NT2/D1 (cell line): ENCODE measurements around the gene LSAMP.

Experiments
- DNase-seq: peaks from one replicate; pipeline ENCODE4 v3.0.0-alpha.2; 2011; ENCODE audit warnings: low read depth, low spot score
- H3K27me3 ChIP-seq: 2 replicates; pipeline ENCODE4 v1.6.0; 2011; ENCODE audit warnings: mild to moderate bottlenecking; ENCODE audit not compliant: insufficient read length, insufficient read depth
- H3K36me3 ChIP-seq: 2 replicates; pipeline ENCODE4 v1.6.1; 2011; ENCODE audit warnings: mild to moderate bottlenecking, low read length, mixed read lengths; ENCODE audit not compliant: insufficient read depth, insufficient read length
- H3K4me1 ChIP-seq: 2 replicates; pipeline ENCODE4 v1.5.1; 2011; ENCODE audit not compliant: insufficient read depth, insufficient read length
- H3K4me3 ChIP-seq: 2 replicates; pipeline ENCODE4 v1.5.1; 2011; ENCODE audit warnings: low read depth; ENCODE audit not compliant: insufficient read length
- H3K9ac ChIP-seq: 2 replicates; pipeline ENCODE4 v1.6.0; 2011; ENCODE audit warnings: low read depth; ENCODE audit not compliant: insufficient read length
- H3K9me3 ChIP-seq: 2 replicates; pipeline ENCODE4 v1.5.1; 2011; ENCODE audit warnings: mild to moderate bottlenecking, low read length; ENCODE audit not compliant: insufficient read depth
- SUZ12 ChIP-seq: IDR thresholded peaks from 2 replicates; pipeline ENCODE4 v1.6.1; 2011; ENCODE audit not compliant: insufficient read length, insufficient read depth; ENCODE audit errors: extremely low read depth
- YY1 ChIP-seq: IDR thresholded peaks from 2 replicates; pipeline ENCODE4 v1.6.1; 2011; ENCODE audit not compliant: insufficient read length, insufficient read depth
- ZNF274 ChIP-seq: IDR thresholded peaks from 2 replicates; pipeline ENCODE4 v1.6.1; 2011; ENCODE audit warnings: mild to moderate bottlenecking, low read depth, low read length

LSAMP gene

DNA sequence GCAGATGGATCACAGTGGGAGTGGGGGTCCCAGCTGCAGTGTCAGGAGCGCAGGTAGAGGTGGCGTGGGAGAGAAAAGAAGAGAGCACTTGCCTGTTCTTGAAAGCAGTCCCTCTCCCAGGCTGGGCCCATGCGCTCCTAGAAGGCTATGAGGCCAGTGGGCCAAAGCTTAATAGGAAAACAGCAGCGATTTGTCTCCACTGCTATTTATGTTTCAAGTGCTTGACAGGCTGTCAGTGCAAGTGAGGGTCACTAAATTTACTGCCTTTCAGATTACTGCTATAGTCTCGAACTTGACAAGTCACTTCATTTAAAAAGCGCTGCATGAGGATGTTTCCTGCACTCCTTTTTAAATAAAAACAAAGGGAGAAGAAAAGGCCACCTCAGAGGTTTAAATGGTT, 582.4 kb downstream of the LSAMP start:
- peak; percentile 46 for DNase-seq
- TF ChIP-seq ZNF274 (no peak), YY1 (no peak), SUZ12 (no peak)
- Histone ChIP-seq H3K4me1 (no peaks in the 10 kb centered on the region), H3K9ac (no peak overlapping the region), H3K36me3 (no peaks in the 10 kb centered on the region), H3K4me3 (no peak overlapping the region), H3K27me3 (peaks cover 3% of the 10 kb centered on the region), H3K9me3 (no peaks in the 10 kb centered on the region)

DNA sequence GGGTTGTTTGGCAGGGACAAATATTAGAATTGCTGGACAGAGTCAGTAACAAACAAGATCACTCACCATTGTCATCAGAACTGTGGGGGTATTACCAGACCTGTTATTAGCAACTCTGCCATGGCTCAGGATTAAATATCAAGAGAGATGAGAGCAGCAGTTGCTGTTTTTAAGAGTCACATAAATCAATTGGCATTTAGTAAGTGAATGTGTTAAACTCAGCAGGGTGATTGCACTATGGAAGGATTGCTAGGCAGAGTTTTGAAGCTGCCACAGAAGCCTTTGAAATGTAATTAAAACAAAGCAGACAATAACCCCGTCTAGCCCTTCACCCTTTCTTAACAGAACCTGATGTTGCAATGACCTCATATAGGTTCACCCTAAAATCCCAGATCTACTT, 583.2 kb downstream of the LSAMP start:
- no peaks in the 10 kb centered on the region for H3K9me3 ChIP-seq
- peaks cover 3% of the 10 kb centered on the region for H3K27me3 ChIP-seq
- no peaks in the 10 kb centered on the region for H3K36me3 ChIP-seq
- DNase-seq = no peak
- H3K4me1 ChIP-seq = no peaks in the 10 kb centered on the region
- H3K9ac ChIP-seq = no peak overlapping the region
- TF ChIP-seq YY1 (no peak), ZNF274 (no peak), SUZ12 (no peak)
- H3K4me3 ChIP-seq = no peak overlapping the region

DNA sequence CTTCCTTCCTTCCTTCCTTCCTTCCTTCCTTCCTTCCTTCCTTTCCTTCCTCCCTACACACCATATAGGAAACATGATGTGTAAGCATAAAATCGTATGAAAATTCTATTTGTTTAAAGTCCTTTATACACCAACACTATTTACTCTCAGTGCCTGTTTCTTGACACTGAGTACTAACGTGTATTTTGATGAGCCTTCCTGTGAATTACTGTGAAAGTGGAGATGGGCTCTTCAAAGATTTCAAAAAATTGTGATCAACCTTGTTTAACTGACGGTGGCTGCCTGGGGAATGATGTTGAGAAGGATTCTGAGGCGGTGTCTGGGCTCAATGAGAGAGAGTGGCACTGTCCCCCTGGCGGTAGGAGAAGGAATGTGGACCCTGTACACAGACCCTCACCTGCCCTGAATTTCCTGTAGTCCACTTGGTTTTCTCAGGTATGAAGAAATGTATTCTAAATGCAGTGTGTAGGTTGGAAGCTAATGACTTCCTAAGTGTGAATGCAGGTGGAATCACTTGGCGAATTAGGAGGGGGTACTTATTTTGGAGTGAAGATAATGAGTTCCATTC, 584.0 kb downstream of the LSAMP start:
- no peaks in the 10 kb centered on the region for H3K4me1 ChIP-seq

DNA sequence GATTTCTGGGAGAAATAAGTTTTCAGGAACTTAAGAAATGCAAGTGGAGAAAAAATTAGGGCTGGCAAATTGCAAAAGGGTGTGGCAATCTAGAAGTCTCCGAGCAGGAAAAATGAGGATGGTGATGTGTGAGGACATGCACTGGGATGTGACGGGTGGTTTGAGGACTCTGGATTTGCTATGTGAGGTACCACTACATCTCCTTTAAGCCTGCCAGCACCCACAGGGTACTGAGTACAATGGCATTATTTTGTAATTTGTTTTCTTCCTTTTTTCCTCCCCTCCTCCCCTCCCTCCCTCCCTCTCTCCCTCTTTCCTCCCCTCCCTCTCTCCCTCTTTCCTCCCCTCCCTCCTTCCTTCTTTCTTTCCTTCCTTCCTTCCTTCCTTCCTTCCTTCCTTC, 584.5 kb downstream of the LSAMP start:
- DNase-seq = no peak
- Histone ChIP-seq H3K9me3 (no peaks in the 10 kb centered on the region), H3K4me1 (no peaks in the 10 kb centered on the region), H3K4me3 (no peak overlapping the region), H3K36me3 (no peaks in the 10 kb centered on the region), H3K9ac (no peak overlapping the region), H3K27me3 (peaks cover 3% of the 10 kb centered on the region)
- no peak for TF ChIP-seq YY1
- TF ChIP-seq ZNF274 = no peak

More for the DNA sequence above, 584.0 kb downstream of the LSAMP start:
- no peaks in the 10 kb centered on the region for H3K9me3 ChIP-seq
- TF ChIP-seq YY1 (no peak), SUZ12 (no peak), ZNF274 (no peak)
- H3K9ac ChIP-seq = no peak overlapping the region
- peaks cover 3% of the 10 kb centered on the region for H3K27me3 ChIP-seq
- no peaks in the 10 kb centered on the region for H3K36me3 ChIP-seq
- H3K4me3 ChIP-seq = no peak overlapping the region
- no peak for DNase-seq

DNA sequence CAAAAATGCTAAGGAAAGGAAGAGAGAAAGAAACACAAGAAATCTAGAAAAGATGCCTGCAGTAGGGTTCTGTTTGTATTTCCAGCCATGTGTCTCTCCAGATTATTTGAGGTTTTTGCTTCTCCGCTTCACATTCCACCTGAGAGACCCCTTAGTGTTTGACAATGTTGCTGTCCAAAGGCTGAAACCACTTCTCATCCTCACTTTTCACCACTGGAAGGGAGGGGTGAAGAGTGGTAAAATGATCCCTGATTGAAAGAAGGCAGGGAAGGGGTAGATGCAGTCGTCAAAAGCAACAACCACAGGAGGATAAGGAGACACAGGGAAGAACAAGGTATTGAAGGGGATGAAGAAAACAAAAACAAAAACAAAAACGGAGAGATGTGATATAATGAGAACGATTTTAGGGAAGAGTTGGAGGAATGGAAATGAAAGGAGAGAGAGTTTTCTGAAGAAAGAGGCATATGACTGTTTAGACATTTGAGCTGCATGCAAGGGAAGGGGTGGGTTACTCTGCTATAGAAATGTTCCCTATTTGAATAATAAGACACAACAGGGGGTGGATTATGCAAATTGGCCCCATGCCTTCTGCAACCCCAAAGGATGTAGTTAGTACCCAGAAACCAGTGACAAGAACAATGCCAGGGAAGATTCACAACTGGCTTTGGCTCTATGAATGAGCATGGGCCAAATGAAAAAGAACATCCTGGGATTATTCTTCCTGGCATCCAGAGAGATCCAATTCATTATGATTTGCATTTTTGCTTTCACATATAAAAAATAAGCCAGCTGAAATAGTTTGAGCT, 586.1 kb downstream of the LSAMP start:
- H3K27me3 ChIP-seq = peaks cover 3% of the 10 kb centered on the region
- no peaks in the 10 kb centered on the region for H3K36me3 ChIP-seq
- no peaks in the 10 kb centered on the region for H3K4me1 ChIP-seq
- peak; percentile 75 for DNase-seq
- H3K9me3 ChIP-seq = no peaks in the 10 kb centered on the region
- no peak overlapping the region for H3K4me3 ChIP-seq
- no peak overlapping the region for H3K9ac ChIP-seq
- TF ChIP-seq YY1 (no peak), SUZ12 (no peak), ZNF274 (no peak)

DNA sequence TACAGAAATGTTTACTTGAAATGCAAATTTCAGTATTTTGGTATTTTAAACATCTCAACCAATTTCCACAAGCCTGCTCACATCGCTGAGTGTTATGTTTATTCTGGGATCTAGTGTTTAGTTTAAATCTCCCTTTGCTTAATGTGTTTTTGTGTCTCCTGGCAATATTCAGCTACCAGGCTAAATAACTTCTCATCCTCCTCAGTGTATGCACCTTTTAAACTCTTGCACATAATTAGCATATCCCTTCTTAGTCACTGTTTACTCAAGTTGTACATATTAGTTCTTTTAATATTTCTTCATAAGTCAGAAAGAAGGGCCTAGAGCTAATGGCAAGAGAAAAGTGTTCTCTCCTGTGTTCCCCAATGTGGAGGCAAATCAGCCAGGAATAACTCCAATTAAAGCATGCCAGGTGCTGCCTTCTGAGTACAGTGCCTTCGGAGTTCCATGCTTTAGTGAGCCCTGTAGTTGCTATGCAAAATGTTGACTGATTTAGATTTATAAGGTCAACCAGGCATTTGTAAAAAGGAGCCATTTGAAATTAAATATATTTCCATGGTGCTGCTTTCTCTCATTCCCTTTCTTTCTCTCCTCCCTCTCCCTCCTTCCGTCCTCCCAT, 587.7 kb downstream of the LSAMP start:
- no peak for DNase-seq
- Histone ChIP-seq H3K36me3 (no peaks in the 10 kb centered on the region), H3K9ac (no peak overlapping the region), H3K4me3 (no peak overlapping the region), H3K27me3 (no peaks in the 10 kb centered on the region), H3K9me3 (no peaks in the 10 kb centered on the region), H3K4me1 (no peaks in the 10 kb centered on the region)
- no peak for TF ChIP-seq ZNF274
- TF ChIP-seq YY1 = no peak
- no peak for TF ChIP-seq SUZ12

DNA sequence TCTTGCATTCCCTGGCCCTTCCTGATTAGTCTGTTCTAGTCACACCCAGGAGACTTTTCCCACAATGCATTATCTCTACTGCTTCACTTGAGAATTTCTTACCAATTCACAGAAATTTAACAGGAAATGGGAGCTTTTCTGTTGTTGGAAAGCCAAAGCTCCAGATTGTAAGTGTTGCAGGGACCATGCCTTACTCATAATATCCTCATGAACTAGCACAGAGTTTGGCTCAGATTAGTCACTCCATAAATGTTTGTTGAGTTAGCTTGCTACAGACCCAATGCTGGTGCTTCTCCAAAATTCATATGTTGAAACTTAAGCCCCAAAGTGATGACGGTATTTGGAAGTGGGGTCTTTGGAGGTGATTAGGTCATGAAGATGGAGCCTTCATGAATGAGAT, 589.4 kb downstream of the LSAMP start:
- Histone ChIP-seq H3K36me3 (no peaks in the 10 kb centered on the region), H3K4me3 (no peak overlapping the region), H3K9me3 (no peaks in the 10 kb centered on the region), H3K27me3 (no peaks in the 10 kb centered on the region), H3K4me1 (no peaks in the 10 kb centered on the region), H3K9ac (no peak overlapping the region)
- no peak for TF ChIP-seq ZNF274
- TF ChIP-seq YY1 = no peak
- TF ChIP-seq SUZ12 = no peak
- no peak for DNase-seq
